SJCRH30 (cell line): ENCODE data around the gene TRPV6. TPM values are rescaled to one million over a fixed set of nuclear protein-coding genes. Genes with fewer than 3 reads are reported as not detected.

ENCODE experiments used
- DNase-seq, 2 experiments: peaks; one replicate each; pipeline ENCODE4 v3.0.0-alpha.2; 2015 to 2020
- H3K27ac ChIP-seq: fragments of 250-450 bp; sonication (Bioruptor Pico); 2 replicates; pipeline ENCODE4 v1.5.1; 2020; ENCODE audit warnings: mild to moderate bottlenecking, moderate library complexity
- H3K27me3 ChIP-seq: fragments of 250-450 bp; sonication (Bioruptor Pico); 2 replicates; pipeline ENCODE4 v1.5.1; 2020; ENCODE audit warnings: mild to moderate bottlenecking, moderate library complexity
- H3K36me3 ChIP-seq: fragments of 250-450 bp; sonication (Bioruptor Pico); 2 replicates; pipeline ENCODE4 v1.5.1; 2020; ENCODE audit warnings: mild to moderate bottlenecking, moderate library complexity
- H3K4me1 ChIP-seq: fragments of 250-450 bp; sonication (Bioruptor Pico); 2 replicates; pipeline ENCODE4 v1.5.1; 2020; ENCODE audit warnings: mild to moderate bottlenecking, moderate library complexity
- H3K4me3 ChIP-seq: fragments of 250-450 bp; sonication (Bioruptor Pico); 2 replicates; pipeline ENCODE4 v1.5.1; 2020; ENCODE audit warnings: mild to moderate bottlenecking, moderate library complexity
- H3K9me3 ChIP-seq: fragments of 250-450 bp; sonication (Bioruptor Pico); replicated peaks from 2 replicates; pipeline ENCODE4 v1.5.1; 2020; ENCODE audit warnings: mild to moderate bottlenecking, moderate library complexity
- total RNA-seq: library from RNA; depleted of rRNA; stranded (reverse); fragments of >200 nt; shearing (Covaris generic); gene quantifications from 2 replicates; pipeline ENCODE4 v1.2.3, GENCODE V29; 2014; rRNA removed

TRPV6 gene
- total RNA-seq: not detected in 2 replicates

DNA sequence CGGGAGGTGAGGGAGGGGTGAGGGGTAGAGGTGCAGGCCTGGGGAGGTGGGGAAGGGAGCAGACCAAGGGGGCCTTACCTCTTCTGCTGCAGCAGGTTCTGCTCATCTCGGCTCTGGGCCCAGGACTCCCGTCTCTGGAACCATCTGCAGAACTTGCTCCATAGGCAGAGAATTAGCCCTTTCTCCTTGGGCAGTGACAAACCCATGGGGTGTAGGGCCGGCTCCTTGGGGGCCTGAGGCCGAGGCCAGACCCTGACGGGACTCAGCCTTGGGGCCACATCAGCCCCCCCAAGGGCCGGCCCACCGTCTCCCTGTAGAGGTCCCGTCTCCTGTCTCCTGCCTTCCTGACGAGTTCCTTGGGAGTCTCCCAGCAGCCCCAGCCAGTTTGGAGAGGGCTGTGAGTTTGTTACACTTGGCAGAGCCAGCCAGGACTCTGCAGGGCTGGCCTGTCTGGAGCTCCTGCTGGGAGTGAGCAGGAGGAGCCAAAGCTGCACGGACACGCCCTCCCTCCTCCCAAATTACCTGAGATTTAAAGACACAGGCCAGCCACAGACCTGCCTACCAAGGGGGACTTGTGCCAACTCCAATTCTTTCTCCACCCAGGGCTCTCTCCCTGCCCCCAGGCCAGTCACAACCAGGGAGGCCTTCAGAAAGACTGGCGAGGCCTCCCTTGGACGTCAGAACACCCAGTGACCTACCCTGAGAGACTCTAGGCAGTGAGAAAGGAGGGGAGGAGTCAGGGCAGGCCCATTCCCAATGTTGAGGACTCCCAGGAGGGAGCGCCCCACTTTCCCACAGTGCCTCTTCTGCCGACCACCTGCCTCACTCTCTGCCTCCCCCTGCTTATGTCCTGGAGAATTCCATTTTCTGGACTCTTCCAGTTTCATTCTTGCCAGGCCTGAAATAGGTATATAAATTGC, at the start of gene TRPV6:
Gene TRPV6, minus strand, starts transcription at position 435 of the 920 bp plus-strand sequence.
- DNase-seq: no peak
- Histone ChIP-seq H3K4me1 (no peaks in the 10 kb centered on the region), H3K36me3 (no peaks in the 10 kb centered on the region), H3K27me3 (peaks cover 12% of the 10 kb centered on the region; the same call in 1 of the 2 replicates), H3K4me3 (no peak within 1 kb of the TSS), H3K27ac (no peak within 1 kb of the TSS), H3K9me3 (no peaks in the 10 kb centered on the region)

DNA sequence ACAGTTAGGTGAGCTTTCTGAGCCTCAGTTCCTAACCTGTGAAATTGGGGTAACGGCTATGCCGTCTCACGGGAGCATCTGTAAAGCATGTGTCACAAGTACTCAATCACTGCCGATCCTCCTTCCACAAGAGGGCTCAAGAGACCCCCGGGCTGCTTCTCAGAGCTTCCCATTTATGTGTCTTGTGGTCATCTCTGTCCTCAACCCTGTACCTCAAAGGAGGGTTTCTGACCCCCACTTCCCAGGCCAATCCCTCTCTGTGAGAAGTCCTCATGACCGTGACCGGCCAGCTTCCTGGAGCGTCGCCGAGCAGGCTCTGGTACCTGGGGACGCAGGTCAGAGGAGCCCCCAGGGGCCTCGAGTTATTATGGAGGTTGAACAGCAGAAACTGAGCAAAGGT, 48.5 kb upstream of the TRPV6 start:
- H3K9me3 ChIP-seq: no peaks in the 10 kb centered on the region
- H3K27me3 ChIP-seq: peaks cover 6% of the 10 kb centered on the region
- no peaks in the 10 kb centered on the region for H3K36me3 ChIP-seq
- DNase-seq: no peak
- H3K4me1 ChIP-seq: no peaks in the 10 kb centered on the region
- H3K4me3 ChIP-seq: no peak overlapping the region
- H3K27ac ChIP-seq: no peak overlapping the region

DNA sequence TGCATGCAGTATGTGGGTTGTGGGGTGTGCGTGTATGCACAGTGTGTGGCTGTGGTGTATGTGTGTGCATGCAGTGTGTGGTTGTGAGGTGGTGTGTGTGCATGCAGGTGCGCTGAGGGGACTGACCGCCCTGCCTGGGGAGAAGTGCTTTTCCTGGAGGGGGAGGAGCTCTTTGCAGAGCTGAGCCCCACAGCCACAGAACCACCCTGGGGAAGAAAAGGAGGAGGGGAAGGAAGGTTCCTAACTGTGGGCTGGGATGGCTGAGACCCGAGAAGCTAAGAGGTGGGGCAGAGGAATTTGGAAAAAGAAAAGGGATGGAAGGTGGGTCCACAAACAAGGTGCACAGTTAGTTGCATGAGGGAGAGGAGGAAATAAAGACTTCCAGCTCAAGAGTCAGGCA, 48.1 kb upstream of the TRPV6 start, which contains the start of gene TRPV5:
Gene TRPV5, minus strand, starts transcription at position 123 of the 400 bp plus-strand sequence. CDS start 287 bp downstream, outside the sequence.
- no peak for DNase-seq
- Histone ChIP-seq H3K4me3 (no peak within 1 kb of the TSS), H3K9me3 (no peaks in the 10 kb centered on the region), H3K27ac (no peak within 1 kb of the TSS), H3K4me1 (no peaks in the 10 kb centered on the region), H3K36me3 (no peaks in the 10 kb centered on the region), H3K27me3 (peaks cover 6% of the 10 kb centered on the region)

DNA sequence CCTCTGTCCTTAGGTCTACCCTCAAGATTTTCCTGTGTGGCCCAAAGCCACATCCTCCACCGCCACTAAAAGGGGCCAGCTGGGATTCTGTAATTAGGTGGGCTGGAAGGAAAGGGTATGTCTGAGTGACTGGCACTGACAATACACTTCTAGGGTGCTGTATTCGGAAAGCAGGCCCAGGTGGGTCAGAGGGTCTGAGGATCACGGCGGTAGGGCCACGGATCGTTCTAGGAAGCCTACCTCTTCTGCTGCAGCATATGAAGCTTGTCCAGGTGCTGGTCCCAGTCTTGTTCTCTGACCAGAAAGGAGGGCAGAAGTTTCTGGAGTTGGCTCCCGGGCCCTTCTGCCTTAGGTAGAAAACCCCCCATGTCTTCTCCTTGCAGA, 47.5 kb upstream of the TRPV6 start:
- Histone ChIP-seq H3K9me3 (no peaks in the 10 kb centered on the region), H3K36me3 (no peaks in the 10 kb centered on the region), H3K27ac (no peak overlapping the region), H3K4me3 (no peak overlapping the region), H3K27me3 (peaks cover 6% of the 10 kb centered on the region), H3K4me1 (no peaks in the 10 kb centered on the region)
- DNase-seq: no peak

DNA sequence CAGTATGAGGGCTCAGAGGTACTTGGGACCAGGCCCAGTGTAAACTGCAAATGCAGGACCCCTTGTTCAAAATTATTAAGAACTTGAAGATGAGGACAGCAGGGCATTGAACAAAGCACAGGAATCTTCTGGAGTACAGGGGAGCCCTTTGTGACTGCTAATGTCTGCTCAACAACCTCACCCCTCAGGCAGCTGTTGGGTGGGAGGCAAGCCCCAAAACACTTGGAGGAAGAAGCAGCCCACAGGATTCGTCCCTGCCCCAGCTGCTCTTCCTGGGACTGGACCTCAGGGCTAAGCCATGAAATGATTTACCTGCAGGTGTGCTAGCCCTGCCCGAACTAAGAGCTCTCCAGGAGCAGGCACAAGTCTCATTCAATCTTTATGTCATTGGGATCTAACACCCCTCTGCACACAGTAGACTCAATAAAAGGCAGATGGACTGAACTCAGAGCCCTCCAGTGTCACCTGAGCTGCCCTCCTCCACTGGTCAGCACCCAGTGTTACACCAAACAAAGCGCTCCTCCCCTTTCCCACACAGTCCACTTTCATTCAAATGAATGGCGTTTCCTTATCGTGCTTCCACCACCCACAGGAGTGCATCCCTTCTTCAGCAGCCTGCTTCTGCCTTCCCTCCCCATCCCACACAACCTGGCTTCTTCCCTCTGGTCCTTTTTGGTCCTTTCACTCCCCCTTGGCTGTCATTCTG, 47.0 kb upstream of the TRPV6 start:
- Histone ChIP-seq H3K36me3 (no peaks in the 10 kb centered on the region), H3K9me3 (no peaks in the 10 kb centered on the region), H3K4me3 (no peak overlapping the region), H3K27me3 (peaks cover 9% of the 10 kb centered on the region), H3K4me1 (no peaks in the 10 kb centered on the region), H3K27ac (no peak overlapping the region)
- no peak for DNase-seq

DNA sequence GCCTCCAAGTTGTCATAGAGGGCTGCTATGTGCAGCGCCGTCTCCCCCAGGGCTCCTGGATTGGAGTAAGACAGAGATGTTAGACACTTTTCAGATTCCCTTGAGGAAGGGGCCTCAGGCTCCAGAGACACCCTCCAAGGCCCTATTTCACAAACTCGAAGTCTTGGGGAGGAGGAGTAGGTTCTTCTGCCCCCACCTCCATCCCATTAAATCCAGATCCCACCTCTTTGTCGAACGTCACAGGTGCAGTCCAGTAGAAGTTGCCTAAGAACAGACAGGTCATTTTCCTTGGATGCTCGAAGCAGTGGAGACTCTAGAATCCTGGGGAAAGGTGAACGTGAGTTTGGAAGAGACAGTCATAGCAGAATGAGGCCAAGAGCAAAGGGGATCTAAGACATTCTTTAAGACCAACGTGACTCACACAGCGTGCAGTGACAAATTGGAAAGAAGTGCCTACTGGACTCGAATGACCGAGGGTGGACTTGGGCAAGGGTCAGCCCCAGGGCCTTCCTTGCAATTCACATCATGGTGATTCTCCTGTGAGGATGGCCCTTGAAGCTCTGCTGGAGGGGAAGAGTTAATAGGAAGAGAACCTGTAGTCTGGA, 44.7 kb upstream of the TRPV6 start:
- no peak overlapping the region for H3K27ac ChIP-seq
- H3K9me3 ChIP-seq: no peaks in the 10 kb centered on the region
- H3K4me1 ChIP-seq: no peaks in the 10 kb centered on the region
- DNase-seq: no peak
- H3K27me3 ChIP-seq: peaks cover 8% of the 10 kb centered on the region
- no peaks in the 10 kb centered on the region for H3K36me3 ChIP-seq
- H3K4me3 ChIP-seq: no peak overlapping the region

DNA sequence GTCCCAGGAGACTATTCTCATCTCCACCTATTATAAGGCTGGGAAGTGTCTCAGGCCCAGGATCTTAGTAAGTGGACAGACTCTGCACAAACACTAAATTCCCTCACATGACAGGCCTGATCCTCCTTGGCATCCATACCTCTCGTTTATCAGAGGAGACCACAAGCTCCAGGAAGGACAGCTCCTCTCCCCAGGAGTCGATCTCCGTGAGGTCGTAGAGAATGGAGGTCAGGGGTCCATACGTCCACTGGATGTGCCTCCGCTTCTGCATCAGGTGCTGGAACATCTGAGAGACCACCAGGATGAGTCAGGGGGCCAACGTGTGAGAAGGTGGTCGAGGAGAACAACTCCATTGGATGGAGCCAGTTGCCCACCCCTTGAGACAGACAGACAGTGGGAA, 42.4 kb upstream of the TRPV6 start:
- Histone ChIP-seq H3K9me3 (no peaks in the 10 kb centered on the region), H3K36me3 (no peaks in the 10 kb centered on the region), H3K27me3 (peaks cover 11% of the 10 kb centered on the region; the same call in 1 of the 2 replicates), H3K4me1 (no peaks in the 10 kb centered on the region), H3K4me3 (no peak overlapping the region), H3K27ac (no peak overlapping the region)
- DNase-seq: no peak

DNA sequence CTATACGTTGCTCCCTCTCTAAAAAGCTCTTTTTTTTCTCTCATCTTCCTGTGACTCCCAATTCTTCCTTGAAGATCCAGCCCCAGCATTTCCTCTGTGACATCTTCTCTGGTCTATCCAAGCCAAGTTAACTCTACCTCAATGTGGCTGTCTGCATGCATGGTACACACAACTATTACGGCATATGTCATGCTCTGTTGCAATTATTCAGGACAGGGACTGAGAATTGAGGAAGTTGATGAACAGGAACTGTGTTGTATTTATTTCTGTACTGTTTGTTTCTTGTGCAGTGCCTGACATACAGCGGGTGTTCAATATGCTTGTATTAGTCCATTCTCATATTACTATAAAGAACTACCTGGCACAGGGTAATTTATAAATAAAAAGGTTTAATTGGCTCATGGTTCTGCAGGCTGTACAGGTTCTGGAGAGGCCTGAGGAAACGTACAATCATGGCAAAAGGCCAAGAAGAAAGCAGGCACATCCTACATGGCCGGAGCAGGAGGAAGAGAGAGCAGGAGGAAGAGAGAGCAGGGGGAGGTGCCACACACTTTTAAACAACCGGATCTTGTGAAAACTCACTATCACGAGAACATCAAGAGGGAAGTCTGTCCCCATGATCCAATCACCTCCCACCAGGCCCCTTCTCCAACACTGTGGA, 41.7 kb upstream of the TRPV6 start:
- H3K27me3 ChIP-seq: peaks cover 11% of the 10 kb centered on the region; the same call in 1 of the 2 replicates
- no peak overlapping the region for H3K27ac ChIP-seq
- H3K4me1 ChIP-seq: no peaks in the 10 kb centered on the region
- H3K9me3 ChIP-seq: no peaks in the 10 kb centered on the region
- no peaks in the 10 kb centered on the region for H3K36me3 ChIP-seq
- DNase-seq: no peak
- no peak overlapping the region for H3K4me3 ChIP-seq

DNA sequence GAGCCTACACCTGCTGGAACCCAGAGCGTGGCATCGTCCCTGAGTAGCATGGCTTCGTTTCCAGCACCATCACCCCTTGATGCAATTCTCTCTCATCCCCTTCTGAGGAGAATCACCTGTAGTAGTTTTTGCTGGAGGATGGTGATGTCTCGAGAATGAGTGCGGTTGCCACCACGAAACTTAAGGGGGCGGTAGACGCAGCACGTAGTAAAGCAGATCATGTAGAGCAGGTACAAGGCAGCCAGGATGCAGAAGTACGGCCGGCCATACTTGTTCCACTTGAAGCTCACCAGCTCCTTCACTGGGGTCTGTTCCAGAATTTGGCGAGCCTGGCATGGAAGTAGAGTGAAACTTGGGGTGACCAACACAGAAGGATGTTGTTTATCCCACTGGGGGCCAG, 39.9 kb upstream of the TRPV6 start:
- DNase-seq: no peak
- H3K9me3 ChIP-seq: no peaks in the 10 kb centered on the region
- H3K27me3 ChIP-seq: peaks cover 11% of the 10 kb centered on the region; the same call in 1 of the 2 replicates
- H3K36me3 ChIP-seq: no peaks in the 10 kb centered on the region
- no peaks in the 10 kb centered on the region for H3K4me1 ChIP-seq
- no peak overlapping the region for H3K27ac ChIP-seq
- no peak overlapping the region for H3K4me3 ChIP-seq

DNA sequence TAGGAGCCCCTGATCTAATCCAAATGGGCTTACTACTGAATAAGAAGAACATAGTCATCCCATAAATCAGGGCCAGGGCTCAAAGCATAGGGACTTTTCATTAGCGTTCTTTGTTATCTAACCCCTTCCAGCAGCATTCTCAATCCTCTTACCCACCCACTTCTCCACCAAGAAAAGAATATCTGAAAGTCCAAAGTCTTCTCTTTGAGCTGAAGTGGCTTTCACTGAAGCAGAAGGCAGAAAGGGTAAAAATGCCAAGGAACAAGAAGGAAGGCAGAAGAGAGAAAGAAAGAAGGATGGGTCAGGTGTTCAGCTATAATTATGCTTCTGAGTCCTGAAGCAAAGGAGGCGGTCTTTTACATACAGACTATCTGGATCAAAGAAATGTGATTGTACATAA, 37.8 kb upstream of the TRPV6 start:
- no peak overlapping the region for H3K4me3 ChIP-seq
- H3K36me3 ChIP-seq: no peaks in the 10 kb centered on the region
- H3K27ac ChIP-seq: no peak overlapping the region
- DNase-seq: no peak
- H3K27me3 ChIP-seq: peaks cover 16% of the 10 kb centered on the region
- H3K9me3 ChIP-seq: no peaks in the 10 kb centered on the region
- H3K4me1 ChIP-seq: no peaks in the 10 kb centered on the region

DNA sequence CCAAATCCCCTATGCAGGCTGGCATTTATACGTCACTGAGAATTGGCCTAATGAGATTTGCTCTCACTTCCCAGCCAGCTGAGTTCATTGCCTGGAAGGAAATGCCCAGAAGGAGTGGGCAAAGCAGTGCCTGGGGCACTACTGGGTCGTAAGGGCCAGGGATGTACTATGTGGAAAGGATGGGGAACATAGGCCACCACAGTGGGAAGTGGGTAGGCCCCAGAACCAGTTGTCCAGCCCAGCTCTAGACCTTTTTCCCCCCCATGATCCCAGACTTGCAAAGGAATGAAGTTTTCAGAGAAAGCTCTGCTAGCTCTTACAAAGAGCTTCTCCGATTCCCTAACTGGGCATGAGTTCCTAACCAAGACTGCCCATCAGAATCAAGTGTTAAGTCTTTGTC, 34.1 kb upstream of the TRPV6 start:
- DNase-seq: no peak
- H3K4me1 ChIP-seq: no peaks in the 10 kb centered on the region
- H3K27me3 ChIP-seq: peaks cover 17% of the 10 kb centered on the region
- no peak overlapping the region for H3K4me3 ChIP-seq
- H3K36me3 ChIP-seq: no peaks in the 10 kb centered on the region
- H3K9me3 ChIP-seq: no peaks in the 10 kb centered on the region
- H3K27ac ChIP-seq: no peak overlapping the region

DNA sequence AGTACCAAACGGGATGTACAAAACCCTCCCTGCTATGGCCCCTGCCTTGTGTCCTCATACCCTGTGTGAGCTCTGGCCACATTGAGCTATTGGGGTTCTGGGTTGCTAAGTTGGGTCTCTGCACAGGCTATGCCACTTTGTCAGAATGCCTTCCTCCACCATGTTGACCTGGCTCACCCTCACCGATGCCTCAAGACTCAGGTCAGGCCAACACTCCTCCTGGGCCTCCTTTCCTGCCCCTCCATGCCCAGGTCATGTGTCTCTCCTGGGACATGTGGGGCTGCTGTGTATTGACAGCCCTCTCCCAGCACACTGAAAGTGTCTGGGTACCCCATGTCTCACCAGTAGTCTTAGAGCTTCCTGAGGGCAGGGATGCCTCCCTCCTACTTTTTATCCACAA, 33.4 kb upstream of the TRPV6 start:
- Histone ChIP-seq H3K4me1 (no peaks in the 10 kb centered on the region), H3K4me3 (no peak overlapping the region), H3K36me3 (no peaks in the 10 kb centered on the region), H3K27ac (no peak overlapping the region), H3K27me3 (peaks cover 17% of the 10 kb centered on the region), H3K9me3 (no peaks in the 10 kb centered on the region)
- DNase-seq: no peak

DNA sequence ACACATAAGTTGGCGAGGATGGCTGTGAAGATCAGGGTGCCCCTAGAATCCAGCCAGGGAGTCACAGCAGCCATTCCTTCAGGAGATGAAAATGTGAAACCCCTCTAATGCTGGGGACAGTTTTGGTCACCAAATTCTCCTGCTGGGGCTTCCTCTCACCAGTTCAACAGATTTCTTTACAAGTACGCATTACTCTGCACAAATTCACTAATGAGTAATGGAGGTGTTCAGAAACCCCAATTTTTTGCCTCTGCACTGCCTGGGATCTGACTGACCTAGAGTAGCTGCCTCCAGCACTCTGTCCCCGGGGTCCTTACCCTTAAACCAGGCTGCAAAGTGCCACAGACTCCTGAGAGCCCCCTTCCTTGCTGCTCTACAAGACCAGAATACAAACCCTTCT, 31.9 kb upstream of the TRPV6 start:
- Histone ChIP-seq H3K27ac (no peak overlapping the region), H3K4me3 (no peak overlapping the region), H3K4me1 (no peaks in the 10 kb centered on the region), H3K36me3 (no peaks in the 10 kb centered on the region), H3K27me3 (peaks cover 14% of the 10 kb centered on the region), H3K9me3 (no peaks in the 10 kb centered on the region)
- no peak for DNase-seq

DNA sequence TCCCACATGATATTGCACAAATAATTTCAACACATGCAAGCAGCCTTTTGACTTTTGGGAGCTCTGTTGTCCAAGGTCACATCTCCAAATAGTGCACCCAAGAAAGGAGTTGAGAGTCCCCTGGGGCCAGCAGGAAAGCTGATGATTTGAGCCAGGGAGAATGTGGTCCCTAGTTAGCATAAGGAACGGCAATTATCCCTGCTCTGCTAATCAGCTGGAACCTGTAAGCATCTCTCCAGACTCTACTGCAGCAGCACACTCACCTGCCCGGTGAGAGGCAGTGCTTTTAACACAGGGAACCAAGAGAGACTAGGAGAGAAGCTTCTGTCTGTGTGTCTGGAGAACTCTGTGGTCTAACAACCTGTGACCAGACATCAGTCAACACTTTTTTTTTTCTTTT, 31.0 kb upstream of the TRPV6 start:
- Histone ChIP-seq H3K27me3 (peaks cover 16% of the 10 kb centered on the region), H3K9me3 (no peaks in the 10 kb centered on the region), H3K4me1 (no peaks in the 10 kb centered on the region), H3K36me3 (no peaks in the 10 kb centered on the region), H3K27ac (no peak overlapping the region), H3K4me3 (no peak overlapping the region)
- DNase-seq: no peak
